ENCODE results near the gene TRMT10B. TPM values are rescaled to one million over a fixed set of nuclear protein-coding genes. Genes with fewer than 3 reads are reported as not detected.

The TRMT10B gene
- total and polyA plus RNA-seq, 2 of the 13 experiments (the other 11 are each of a cell fraction or from before 2014, with no cell fraction given) = 3.1 to 3.9 TPM

GRCh38 chr9:37784616-37785483 lies 31.2 kb downstream of the TRMT10B start, which contains the start of gene EXOSC3 (continued):
- TF ChIP-seq USF2 (IDR thresholded peaks at IDR 0.05; ENCODE audit: low read depth, low read length) (no peak), USF2 (CRISPR knock-in tag; IDR thresholded peaks at IDR 0.05; ENCODE audit: borderline replicate concordance) (peak; percentile 48; the same call in 1 of the 2 replicates), NCOA5 (CRISPR knock-in tag; IDR thresholded peaks at IDR 0.05) (no peak), REPIN1 (CRISPR knock-in tag; IDR thresholded peaks at IDR 0.05; ENCODE audit: borderline replicate concordance, low read depth) (peak; percentile 79; the same call in 1 of the 2 replicates), TFE3 (CRISPR knock-in tag; IDR thresholded peaks at IDR 0.05) (peak; percentile 62), ZNF740 (CRISPR knock-in tag; IDR thresholded peaks at IDR 0.05) (no peak; the same call in 1 of the 2 replicates), SAFB2 (CRISPR knock-in tag; IDR thresholded peaks at IDR 0.05; ENCODE audit: borderline replicate concordance, low read depth) (no peak; the same call in 1 of the 2 replicates), ZNF362 (CRISPR knock-in tag; IDR thresholded peaks at IDR 0.05; ENCODE audit: borderline replicate concordance) (peak; percentile 57; the same call in 1 of the 2 replicates), ZNF878 (CRISPR knock-in tag; IDR thresholded peaks at IDR 0.05) (no peak; the same call in 1 of the 2 replicates), ZFP36L1 (CRISPR knock-in tag; IDR thresholded peaks at IDR 0.05) (peak; percentile 86; the same call in 1 of the 2 replicates), LCORL (IDR thresholded peaks at IDR 0.05) (no peak; the same call in 1 of the 2 replicates), LCORL (CRISPR knock-in tag; IDR thresholded peaks at IDR 0.05) (peak; percentile 77), PAF1 (CRISPR knock-in tag; IDR thresholded peaks at IDR 0.05) (no peak), KLF9 (CRISPR knock-in tag; IDR thresholded peaks at IDR 0.05; ENCODE audit: low read depth) (no peak), ZNF597 (CRISPR knock-in tag; IDR thresholded peaks at IDR 0.05) (no peak), SALL1 (CRISPR knock-in tag; IDR thresholded peaks at IDR 0.05) (peak; percentile 82), ZNF446 (CRISPR knock-in tag; IDR thresholded peaks at IDR 0.05) (no peak; the same call in 1 of the 2 replicates), MIER3 (CRISPR knock-in tag; IDR thresholded peaks at IDR 0.05; ENCODE audit: borderline replicate concordance) (peak; percentile 82)
